K562 (cell line): Measurements from ENCODE around the gene SPTBN5.

Experiments used
- ATF2 ChIP-seq: sonication (generic); formaldehyde crosslinking; IDR thresholded peaks from 2 replicates; pipeline ENCODE4 v1.8.1; 2022; ENCODE audit warnings: missing genetic modification reagents
- CEBPB ChIP-seq: fragments of 450-650 bp; IDR thresholded peaks from 2 replicates; pipeline ENCODE4 v1.6.1; 2016; ENCODE audit warnings: missing genetic modification characterization, missing compliant biosample characterization
- FOSL1 ChIP-seq: fragments of 200-800 bp; sonication (Bioruptor generic); conservative IDR thresholded peaks from 2 replicates; pipeline ENCODE4 v1.6.1; 2016; ENCODE audit warnings: missing genetic modification characterization, missing compliant biosample characterization
- REST ChIP-seq, 2 experiments: fragments of 450-650 bp; formaldehyde crosslinking in 1 of 2; IDR thresholded peaks; 2 replicates each; pipeline versions ENCODE4 v1.4.0 to v1.6.1; 2014 to 2020; ENCODE audit warnings: mild to moderate bottlenecking in 2 of 2, borderline replicate concordance in 1 of 2, low read depth in 1 of 2
- ZNF707 ChIP-seq: fragments of 250-450 bp; sonication (Bioruptor Pico); conservative IDR thresholded peaks from 2 replicates; pipeline ENCODE4 v1.8.0; 2022; ENCODE audit warnings: inconsistent platforms, mild to moderate bottlenecking, moderate library complexity

GRCh38 chr15:41858756-41859155 is 35.1 kb downstream of the SPTBN5 start:
- TF ChIP-seq CEBPB (tag): no peak
- no peak for TF ChIP-seq REST (IDR thresholded peaks at IDR 0.05; ENCODE audit: borderline replicate concordance)
- TF ChIP-seq REST (CRISPR knock-in tag; IDR thresholded peaks at IDR 0.05; ENCODE audit: low read depth): no peak
- TF ChIP-seq ZNF707 (CRISPR knock-in tag): no peak
- TF ChIP-seq FOSL1: no peak
- no peak for TF ChIP-seq ATF2 (CRISPR knock-in tag)
